Measurements from ENCODE around the gene KCNH1.

The KCNH1 gene

DNA sequence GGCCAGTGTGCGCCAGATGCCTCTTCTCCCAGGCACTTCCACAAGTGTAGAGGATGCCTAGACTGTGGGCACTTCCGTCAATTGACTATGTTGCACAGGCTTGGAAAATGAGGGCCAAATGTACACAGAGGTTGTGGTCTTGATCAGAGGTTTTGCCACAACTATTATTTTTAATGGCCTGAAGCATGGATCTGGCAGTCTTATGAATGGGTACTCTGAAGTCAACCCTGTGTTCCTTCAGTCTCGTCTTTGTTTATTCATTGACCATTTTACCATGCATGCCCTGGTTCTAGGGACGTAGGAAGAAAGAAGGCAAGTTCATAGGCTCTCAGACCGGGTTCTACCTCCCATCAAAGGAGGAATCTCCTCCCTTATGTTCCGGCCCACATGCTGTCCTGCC is 476.1 kb downstream of the KCNH1 start:
- no peak for DNase-seq (ENCODE audit: low read depth)
- no peak overlapping the region for H3K4me3 ChIP-seq (ENCODE audit: low read depth, low read length)
- TF ChIP-seq, protein P1, sequence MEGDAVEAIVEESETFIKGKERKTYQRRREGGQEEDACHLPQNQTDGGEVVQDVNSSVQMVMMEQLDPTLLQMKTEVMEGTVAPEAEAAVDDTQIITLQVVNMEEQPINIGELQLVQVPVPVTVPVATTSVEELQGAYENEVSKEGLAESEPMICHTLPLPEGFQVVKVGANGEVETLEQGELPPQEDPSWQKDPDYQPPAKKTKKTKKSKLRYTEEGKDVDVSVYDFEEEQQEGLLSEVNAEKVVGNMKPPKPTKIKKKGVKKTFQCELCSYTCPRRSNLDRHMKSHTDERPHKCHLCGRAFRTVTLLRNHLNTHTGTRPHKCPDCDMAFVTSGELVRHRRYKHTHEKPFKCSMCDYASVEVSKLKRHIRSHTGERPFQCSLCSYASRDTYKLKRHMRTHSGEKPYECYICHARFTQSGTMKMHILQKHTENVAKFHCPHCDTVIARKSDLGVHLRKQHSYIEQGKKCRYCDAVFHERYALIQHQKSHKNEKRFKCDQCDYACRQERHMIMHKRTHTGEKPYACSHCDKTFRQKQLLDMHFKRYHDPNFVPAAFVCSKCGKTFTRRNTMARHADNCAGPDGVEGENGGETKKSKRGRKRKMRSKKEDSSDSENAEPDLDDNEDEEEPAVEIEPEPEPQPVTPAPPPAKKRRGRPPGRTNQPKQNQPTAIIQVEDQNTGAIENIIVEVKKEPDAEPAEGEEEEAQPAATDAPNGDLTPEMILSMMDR (IDR thresholded peaks at IDR 0.05; ENCODE audit: control insufficient read depth, extremely low read depth, insufficient read depth), result no peak

DNA sequence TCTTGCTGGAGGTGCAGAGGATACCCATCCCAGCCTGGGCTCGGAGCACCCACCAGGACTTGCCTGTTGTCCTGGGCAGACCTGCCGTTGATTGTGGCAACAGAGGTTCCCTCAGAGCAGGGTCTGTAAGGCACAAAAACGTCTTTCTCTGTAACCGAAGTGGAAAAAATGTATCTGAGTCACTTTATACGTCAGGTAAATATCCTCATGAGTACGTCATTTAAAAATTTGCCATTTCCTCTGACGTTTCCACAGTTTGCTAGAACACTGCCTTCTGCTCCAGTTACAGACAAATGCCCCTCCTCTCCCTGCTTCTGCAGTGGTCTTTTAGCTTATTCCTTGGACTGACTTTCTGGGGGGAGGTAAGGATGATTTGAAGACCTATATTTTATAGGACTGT is 478.4 kb downstream of the KCNH1 start:
- TF ChIP-seq, protein P1 (IDR thresholded peaks at IDR 0.05; ENCODE audit: control insufficient read depth, extremely low read depth, insufficient read depth), result no peak
- no peak overlapping the region for H3K4me3 ChIP-seq (ENCODE audit: low read depth, low read length)
- DNase-seq (ENCODE audit: low read depth), result no peak

DNA sequence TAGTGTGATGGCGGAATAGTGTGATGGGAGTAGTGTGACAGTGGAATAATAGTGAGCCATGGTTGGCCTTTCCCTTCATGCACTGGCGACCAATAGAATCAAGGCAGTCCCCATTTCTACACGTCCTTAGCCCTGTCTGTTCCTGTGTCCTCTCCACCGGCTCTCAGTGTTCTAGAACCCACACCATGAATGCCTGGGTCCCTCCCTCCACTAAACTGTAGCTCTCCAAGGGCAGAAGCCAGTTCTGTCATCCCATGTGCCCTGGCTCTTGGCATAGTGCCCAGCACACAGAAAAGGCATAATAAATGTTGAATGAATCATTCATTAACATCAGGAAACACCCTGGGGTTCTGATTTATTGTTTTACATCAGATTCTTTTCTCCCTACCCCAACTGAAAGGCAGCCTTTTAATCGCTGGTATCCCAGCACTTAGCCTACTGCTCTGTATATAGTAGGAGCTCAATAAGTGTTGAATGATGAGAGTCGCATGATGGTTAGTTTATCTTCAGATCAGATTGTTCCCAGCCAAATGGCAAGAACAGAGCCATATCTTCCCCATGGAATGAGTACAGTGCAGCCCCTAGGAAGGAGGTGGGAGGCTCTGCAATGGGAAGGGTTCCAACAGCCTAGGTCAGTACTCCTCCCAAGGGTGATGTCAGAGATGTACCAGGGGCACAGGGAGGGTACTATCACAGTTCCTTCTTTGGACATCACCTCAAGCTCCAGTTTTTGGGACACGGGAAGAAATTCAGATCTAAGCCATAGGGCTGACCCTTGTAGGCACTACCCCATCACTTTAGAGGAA is 479.6 kb downstream of the KCNH1 start:
- no peak for DNase-seq (ENCODE audit: low read depth)
- TF ChIP-seq, protein P1 (IDR thresholded peaks at IDR 0.05; ENCODE audit: control insufficient read depth, extremely low read depth, insufficient read depth), result no peak
- no peak overlapping the region for H3K4me3 ChIP-seq (ENCODE audit: low read depth, low read length)

DNA sequence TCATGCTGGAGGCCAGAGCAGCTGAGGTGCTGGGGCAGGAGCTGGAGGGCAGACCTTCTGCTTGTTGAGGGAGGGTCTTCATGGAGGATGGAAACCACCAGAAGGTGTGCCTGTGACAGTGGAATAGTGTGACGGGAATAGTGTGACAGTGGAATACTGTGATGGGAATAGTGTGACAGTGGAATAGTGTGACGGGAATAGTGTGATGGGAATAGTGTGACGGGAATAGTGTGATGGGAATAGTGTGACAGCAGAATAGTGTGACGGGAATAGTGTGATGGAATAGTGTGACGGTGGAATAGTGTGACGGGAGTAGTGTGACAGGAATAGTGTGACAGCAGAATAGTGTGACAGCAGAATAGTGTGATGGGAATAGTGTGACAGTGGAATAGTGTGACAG is 480.2 kb downstream of the KCNH1 start:
- no peak overlapping the region for H3K4me3 ChIP-seq (ENCODE audit: low read depth, low read length)
- TF ChIP-seq, protein P1 (IDR thresholded peaks at IDR 0.05; ENCODE audit: control insufficient read depth, extremely low read depth, insufficient read depth), result no peak
- DNase-seq (ENCODE audit: low read depth), result no peak

DNA sequence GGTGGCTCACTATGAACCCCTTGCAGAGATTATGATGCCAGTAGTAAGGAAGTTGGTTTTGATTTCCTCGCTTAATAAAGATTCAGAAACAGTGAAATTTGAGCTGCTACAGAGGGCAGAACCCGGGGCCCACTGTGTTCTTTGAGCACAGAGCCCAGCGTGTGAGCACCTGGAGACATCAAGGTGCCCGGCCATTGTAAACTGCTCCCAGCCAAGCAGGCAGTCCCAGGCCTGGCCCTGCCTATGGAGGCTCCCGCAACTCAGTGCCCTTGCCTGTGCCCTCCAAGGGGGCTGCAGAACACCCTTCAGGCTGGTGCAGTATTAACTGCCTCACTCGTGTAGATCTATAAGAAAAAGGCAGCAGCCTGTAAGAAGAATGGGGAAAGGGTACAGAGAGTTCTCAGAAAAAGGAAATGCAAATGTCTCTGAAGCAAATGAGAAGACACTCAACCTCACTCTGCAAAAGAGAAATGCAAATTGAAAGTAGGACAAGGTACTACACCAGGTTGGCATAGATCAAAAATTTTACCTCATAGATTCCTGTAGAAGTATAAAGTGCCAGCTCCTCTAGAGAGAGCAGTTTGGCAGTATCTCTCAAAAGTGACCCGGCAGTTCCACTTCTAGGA is 481.5 kb downstream of the KCNH1 start:
- no peak for DNase-seq (ENCODE audit: low read depth)
- H3K4me3 ChIP-seq (ENCODE audit: low read depth, low read length), result no peak overlapping the region
- TF ChIP-seq, protein P1 (IDR thresholded peaks at IDR 0.05; ENCODE audit: control insufficient read depth, extremely low read depth, insufficient read depth), result no peak

DNA sequence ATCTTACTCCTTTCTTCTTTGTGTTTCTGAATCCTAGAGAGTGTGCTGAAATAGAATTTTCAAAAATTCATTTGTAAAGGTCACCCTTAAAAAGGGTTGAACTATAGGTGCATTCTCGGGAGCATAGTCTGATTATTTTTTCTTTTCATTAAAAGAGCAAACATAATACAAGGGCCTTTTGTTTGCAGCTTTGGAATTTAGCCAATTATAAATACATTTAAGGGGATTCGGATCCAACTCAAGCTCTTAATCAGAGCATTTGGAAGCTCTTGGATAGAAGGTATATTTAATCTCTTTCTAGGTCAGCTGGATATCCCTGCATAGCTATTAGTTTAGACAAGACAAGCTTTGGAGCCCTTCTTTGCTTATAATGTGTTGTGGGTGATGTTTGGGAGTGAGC is 483.5 kb downstream of the KCNH1 start:
- TF ChIP-seq, protein P1 (IDR thresholded peaks at IDR 0.05; ENCODE audit: control insufficient read depth, extremely low read depth, insufficient read depth), result no peak
- H3K4me3 ChIP-seq (ENCODE audit: low read depth, low read length), result no peak overlapping the region
- DNase-seq (ENCODE audit: low read depth), result no peak

Data from LNCaP clone FGC (cell line).